ENCODE results near the gene AP2S1.

DNA sequence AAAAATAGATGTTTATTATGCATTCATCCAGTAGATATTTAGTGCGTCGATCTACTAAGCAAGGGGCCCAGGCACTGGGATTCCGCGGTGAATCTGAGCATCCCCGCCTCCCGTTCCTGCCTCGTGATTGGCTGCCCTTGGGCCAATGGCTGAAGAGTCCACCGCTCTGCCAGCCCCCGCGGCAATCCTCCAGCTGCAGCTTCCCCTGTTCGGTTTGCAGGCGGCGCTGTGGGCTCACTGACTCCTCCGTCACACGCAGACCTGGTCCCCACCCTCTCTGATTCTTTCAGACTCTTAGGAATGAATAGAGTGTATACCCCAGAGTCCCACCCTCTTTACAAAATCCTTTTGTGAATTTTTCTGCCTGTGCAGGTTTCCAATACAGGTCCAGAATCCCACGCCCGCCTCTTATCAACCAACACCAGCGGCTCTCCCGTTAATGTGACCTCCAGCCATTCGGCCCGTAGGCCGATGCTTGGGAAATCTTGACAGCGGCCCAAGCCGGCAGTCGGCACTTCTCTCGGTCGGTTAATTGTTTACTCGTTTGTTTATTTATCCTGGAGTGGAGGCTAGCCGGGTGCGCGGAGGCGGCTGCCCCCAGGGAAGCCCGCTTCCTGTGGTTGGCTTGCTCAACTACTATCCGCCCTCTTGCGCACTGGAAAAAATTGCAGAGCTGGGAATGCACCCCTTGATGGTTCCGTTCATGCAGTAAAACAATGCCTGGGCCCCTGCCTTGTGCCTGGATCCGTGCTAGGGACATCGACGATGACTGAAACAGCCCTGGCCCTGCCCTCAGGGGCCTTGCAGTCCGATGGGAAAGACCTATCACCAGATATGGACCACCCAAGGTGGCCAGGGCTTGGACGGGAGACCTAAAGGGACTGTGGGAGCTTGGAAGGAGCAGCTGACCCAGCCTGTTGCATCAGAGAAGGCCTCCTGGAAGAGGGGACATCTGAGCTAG, 5.7 kb upstream of the AP2S1 start:
- TF ChIP-seq POLR2AphosphoS5 (IDR thresholded peaks at IDR 0.05; ENCODE audit: low read depth) (peak; percentile 37; the same call in 1 of the 2 replicates), GABPA (IDR thresholded peaks at IDR 0.05; ENCODE audit: low read depth) (no peak), SPI1 (IDR thresholded peaks at IDR 0.05; ENCODE audit: borderline replicate concordance, low read depth) (no peak)
- TF ChIP-seq, protein P1, sequence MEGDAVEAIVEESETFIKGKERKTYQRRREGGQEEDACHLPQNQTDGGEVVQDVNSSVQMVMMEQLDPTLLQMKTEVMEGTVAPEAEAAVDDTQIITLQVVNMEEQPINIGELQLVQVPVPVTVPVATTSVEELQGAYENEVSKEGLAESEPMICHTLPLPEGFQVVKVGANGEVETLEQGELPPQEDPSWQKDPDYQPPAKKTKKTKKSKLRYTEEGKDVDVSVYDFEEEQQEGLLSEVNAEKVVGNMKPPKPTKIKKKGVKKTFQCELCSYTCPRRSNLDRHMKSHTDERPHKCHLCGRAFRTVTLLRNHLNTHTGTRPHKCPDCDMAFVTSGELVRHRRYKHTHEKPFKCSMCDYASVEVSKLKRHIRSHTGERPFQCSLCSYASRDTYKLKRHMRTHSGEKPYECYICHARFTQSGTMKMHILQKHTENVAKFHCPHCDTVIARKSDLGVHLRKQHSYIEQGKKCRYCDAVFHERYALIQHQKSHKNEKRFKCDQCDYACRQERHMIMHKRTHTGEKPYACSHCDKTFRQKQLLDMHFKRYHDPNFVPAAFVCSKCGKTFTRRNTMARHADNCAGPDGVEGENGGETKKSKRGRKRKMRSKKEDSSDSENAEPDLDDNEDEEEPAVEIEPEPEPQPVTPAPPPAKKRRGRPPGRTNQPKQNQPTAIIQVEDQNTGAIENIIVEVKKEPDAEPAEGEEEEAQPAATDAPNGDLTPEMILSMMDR (IDR thresholded peaks at IDR 0.05; ENCODE audit: insufficient read depth, low read length) = peak; percentile 76
- TF ChIP-seq, protein P2, sequence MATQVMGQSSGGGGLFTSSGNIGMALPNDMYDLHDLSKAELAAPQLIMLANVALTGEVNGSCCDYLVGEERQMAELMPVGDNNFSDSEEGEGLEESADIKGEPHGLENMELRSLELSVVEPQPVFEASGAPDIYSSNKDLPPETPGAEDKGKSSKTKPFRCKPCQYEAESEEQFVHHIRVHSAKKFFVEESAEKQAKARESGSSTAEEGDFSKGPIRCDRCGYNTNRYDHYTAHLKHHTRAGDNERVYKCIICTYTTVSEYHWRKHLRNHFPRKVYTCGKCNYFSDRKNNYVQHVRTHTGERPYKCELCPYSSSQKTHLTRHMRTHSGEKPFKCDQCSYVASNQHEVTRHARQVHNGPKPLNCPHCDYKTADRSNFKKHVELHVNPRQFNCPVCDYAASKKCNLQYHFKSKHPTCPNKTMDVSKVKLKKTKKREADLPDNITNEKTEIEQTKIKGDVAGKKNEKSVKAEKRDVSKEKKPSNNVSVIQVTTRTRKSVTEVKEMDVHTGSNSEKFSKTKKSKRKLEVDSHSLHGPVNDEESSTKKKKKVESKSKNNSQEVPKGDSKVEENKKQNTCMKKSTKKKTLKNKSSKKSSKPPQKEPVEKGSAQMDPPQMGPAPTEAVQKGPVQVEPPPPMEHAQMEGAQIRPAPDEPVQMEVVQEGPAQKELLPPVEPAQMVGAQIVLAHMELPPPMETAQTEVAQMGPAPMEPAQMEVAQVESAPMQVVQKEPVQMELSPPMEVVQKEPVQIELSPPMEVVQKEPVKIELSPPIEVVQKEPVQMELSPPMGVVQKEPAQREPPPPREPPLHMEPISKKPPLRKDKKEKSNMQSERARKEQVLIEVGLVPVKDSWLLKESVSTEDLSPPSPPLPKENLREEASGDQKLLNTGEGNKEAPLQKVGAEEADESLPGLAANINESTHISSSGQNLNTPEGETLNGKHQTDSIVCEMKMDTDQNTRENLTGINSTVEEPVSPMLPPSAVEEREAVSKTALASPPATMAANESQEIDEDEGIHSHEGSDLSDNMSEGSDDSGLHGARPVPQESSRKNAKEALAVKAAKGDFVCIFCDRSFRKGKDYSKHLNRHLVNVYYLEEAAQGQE (IDR thresholded peaks at IDR 0.05; ENCODE audit: insufficient replicate concordance, low read depth) = no peak

Data from HL-60 (cell line).